BJ (cell line): ENCODE data around the gene TRPM2. TPM values are rescaled to one million over a fixed set of nuclear protein-coding genes. Genes with fewer than 3 reads are reported as not detected.

Experiments
- CTCF ChIA-PET: fragments of 350-600 bp; formaldehyde crosslinking; extraction: SDS; loops from one replicate; lab custom pipeline; 2021; ENCODE audit warnings: antibody characterized with exemption, inconsistent platforms; lab: Yijun Ruan, JAX
- POLR2A ChIA-PET: fragments of 300-600 bp; sonication (Branson Sonifier 250); formaldehyde crosslinking; extraction: SDS; loops from one replicate; lab custom pipeline; 2021; ENCODE audit warnings: antibody characterized with exemption; lab: Charles Lee
- DNase-seq: peaks from one replicate; pipeline ENCODE4 v3.0.0-alpha.2; 2011; ENCODE audit warnings: low read depth
- H3K27me3 ChIP-seq: 2 replicates; pipeline ENCODE4 v1.6.0; 2011; ENCODE audit warnings: low read length; ENCODE audit not compliant: control insufficient read depth, insufficient read depth
- H3K36me3 ChIP-seq: 2 replicates; pipeline ENCODE4 v1.5.1; 2011; ENCODE audit warnings: low read length; ENCODE audit not compliant: control insufficient read depth, insufficient read depth
- H3K4me3 ChIP-seq: 2 replicates; pipeline ENCODE4 v1.5.1; 2011; ENCODE audit warnings: low read depth, mild to moderate bottlenecking, control low read depth, low read length
- polyA plus RNA-seq: library from polyadenylated mRNA; depleted of rRNA; stranded (reverse); fragments of >200 nt; gene quantifications from 2 replicates; pipeline ENCODE4 v1.2.3, GENCODE V29; 2011
- TF ChIP-seq, protein P1 (sequence below): IDR thresholded peaks from 2 replicates; pipeline ENCODE4 v1.5.1; 2011; ENCODE audit warnings: low read depth, mild to moderate bottlenecking, control low read depth, inconsistent platforms, low read length, moderate library complexity; ENCODE audit not compliant: insufficient read depth

The TRPM2 gene
- polyA plus RNA-seq, 1 experiment: not detected

DNA sequence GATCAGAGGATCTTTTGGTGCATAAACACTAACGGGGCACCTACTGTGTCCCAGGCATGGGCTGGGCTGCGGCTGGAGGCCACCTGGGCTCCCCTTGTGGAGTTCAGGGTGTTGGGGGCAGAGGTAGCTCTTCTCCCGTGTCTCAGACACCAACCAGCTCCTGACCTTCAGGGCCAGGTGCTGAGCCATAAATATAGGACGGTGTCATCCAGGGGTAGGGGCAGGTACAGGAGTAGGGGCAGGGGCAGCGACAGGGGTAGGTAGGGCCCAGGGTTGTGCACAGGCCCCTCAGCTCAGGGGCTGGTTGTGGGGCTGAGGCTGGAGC lies 83.9 kb downstream of the TRPM2 start:
- Histone ChIP-seq H3K27me3 (no peaks in the 10 kb centered on the region), H3K36me3 (no peaks in the 10 kb centered on the region), H3K4me3 (no peak overlapping the region)
- CTCF ChIA-PET: interaction anchor here (0.8 kb wide), 1 partner anchor 13 kb away, joined by 3 read pairs; no protein-coding TSS in a partner anchor
- TF ChIP-seq, protein P1, sequence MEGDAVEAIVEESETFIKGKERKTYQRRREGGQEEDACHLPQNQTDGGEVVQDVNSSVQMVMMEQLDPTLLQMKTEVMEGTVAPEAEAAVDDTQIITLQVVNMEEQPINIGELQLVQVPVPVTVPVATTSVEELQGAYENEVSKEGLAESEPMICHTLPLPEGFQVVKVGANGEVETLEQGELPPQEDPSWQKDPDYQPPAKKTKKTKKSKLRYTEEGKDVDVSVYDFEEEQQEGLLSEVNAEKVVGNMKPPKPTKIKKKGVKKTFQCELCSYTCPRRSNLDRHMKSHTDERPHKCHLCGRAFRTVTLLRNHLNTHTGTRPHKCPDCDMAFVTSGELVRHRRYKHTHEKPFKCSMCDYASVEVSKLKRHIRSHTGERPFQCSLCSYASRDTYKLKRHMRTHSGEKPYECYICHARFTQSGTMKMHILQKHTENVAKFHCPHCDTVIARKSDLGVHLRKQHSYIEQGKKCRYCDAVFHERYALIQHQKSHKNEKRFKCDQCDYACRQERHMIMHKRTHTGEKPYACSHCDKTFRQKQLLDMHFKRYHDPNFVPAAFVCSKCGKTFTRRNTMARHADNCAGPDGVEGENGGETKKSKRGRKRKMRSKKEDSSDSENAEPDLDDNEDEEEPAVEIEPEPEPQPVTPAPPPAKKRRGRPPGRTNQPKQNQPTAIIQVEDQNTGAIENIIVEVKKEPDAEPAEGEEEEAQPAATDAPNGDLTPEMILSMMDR: no peak
- DNase-seq: no peak
- POLR2A ChIA-PET: no interaction called here

GRCh38 chr21:44437696-44438431 lies 84.4 kb downstream of the TRPM2 start:
- H3K4me3 ChIP-seq: no peak overlapping the region
- TF ChIP-seq, protein P1: no peak
- DNase-seq: no peak
- CTCF ChIA-PET: interaction anchor here (0.8 kb wide), 1 partner anchor 13 kb away, joined by 3 read pairs; no protein-coding TSS in a partner anchor
- no peaks in the 10 kb centered on the region for H3K36me3 ChIP-seq
- no peaks in the 10 kb centered on the region for H3K27me3 ChIP-seq
- POLR2A ChIA-PET: no interaction called here

- no peak for DNase-seq
- CTCF ChIA-PET: no interaction called here
- Histone ChIP-seq H3K27me3 (no peaks in the 10 kb centered on the region), H3K36me3 (no peaks in the 10 kb centered on the region), H3K4me3 (no peak overlapping the region)
- TF ChIP-seq, protein P1: no peak
- POLR2A ChIA-PET: no interaction called here
Observed at GRCh38 chr21:44438531-44439210, 85.2 kb downstream of the TRPM2 start.

DNA sequence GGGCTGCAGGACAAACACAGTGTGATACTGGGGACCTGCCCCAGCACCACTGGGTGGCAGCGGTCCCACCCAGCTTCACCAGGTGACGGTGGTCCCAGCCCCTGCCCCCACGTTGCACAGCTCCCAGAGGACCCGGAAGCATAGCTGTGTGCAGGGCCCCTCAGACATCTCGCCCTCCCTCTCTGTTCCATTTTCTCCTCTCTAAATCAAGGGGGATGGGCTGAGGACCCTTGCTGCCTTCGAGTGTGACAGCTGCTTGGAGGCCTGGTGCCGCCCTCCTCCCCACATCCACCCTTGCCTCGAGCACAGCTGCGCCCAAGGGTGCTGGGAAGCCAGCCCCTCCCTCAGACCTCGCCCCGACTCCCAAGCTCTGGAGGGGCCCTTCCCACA lies 85.8 kb downstream of the TRPM2 start:
- no peaks in the 10 kb centered on the region for H3K27me3 ChIP-seq
- no peak for DNase-seq
- H3K4me3 ChIP-seq: no peak overlapping the region
- no peaks in the 10 kb centered on the region for H3K36me3 ChIP-seq
- TF ChIP-seq, protein P1: no peak
- POLR2A ChIA-PET: no interaction called here
- CTCF ChIA-PET: no interaction called here

DNA sequence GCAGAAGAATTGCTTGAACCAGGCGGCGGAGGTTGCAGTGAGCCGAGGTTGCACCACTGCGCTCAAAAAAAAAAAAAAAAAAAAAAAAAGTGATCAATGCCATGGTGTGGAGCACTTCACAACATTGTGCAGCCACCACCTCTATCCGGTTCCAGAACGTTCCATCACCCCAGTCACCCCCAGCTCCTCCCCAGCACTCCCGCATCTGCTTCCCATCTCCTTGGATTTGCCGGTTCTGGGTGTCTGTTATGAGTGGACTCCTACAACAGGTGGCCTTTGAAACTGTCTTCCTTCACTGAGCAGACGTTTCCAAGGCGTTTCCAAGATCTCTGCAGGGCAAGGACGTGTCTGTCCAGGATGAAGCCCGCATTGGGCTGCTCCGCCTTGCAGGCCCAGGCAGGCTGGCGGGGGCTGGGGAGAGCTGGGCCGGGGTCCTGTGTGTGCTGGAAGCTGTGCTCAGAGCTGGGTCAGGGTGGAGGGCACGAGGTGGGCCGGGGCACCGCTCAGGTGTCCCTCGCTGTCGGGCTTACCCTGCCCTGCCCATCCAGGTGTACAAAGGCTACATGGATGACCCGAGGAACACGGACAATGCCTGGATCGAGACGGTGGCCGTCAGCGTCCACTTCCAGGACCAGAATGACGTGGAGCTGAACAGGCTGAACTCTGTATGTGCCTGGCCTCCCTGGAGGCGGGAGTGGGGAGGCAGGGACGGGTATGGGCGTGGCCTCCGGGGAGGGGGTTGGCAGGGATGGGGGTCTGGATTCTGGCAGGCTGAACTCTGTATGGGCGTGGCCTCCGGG lies 87.0 kb downstream of the TRPM2 start:
- no peak overlapping the region for H3K4me3 ChIP-seq
- POLR2A ChIA-PET: no interaction called here
- H3K36me3 ChIP-seq: no peaks in the 10 kb centered on the region
- TF ChIP-seq, protein P1: no peak
- H3K27me3 ChIP-seq: no peaks in the 10 kb centered on the region
- DNase-seq: no peak
- CTCF ChIA-PET: no interaction called here
